ENCODE measurements around the gene OXCT2. TPM values are rescaled to one million over a fixed set of nuclear protein-coding genes. Genes with fewer than 3 reads are reported as not detected.
"Not testable (repeated sequence)": the region's sequence is repeated elsewhere in the genome, so short reads cannot be mapped to it uniquely, and the experiment has no call there.

Gene OXCT2
- total and polyA plus RNA-seq, 9 of the 15 experiments (the other 6 are each of a cell fraction or from before 2014, with no cell fraction given), result 0.08 to 0.64 (median 0.22) TPM; not detected in 2

GRCh38 chr1:39764512-39764911 is 6.6 kb downstream of the OXCT2 start:
- H2AFZ ChIP-seq (ENCODE audit: low read depth, low read length); H3K4me2 ChIP-seq (ENCODE audit: insufficient read depth, low read length); BruUV-seq (replicated peaks); DNase-seq (ENCODE audit: extremely low read depth in 1 of 4, low spot score in 3 of 4); CTCF ChIA-PET (ENCODE audit: low intra/inter-chr PET ratio); H3K79me2 ChIP-seq (ENCODE audit: control insufficient read depth, insufficient read depth, low read length); H4K20me1 ChIP-seq (replicated peaks; ENCODE audit: control insufficient read depth, insufficient read depth, low read length); H3K9me1 ChIP-seq (ENCODE audit: control insufficient read depth, insufficient read depth, low read length); POLR2A ChIA-PET; FAIRE-seq; H3K9ac ChIP-seq (ENCODE audit: insufficient read depth in 1 of 2, low read depth in 2 of 2, low read length in 2 of 2); H3K27ac ChIP-seq (ENCODE audit: extremely low read depth, low read depth, low read length); H3K36me3 ChIP-seq (ENCODE audit: control insufficient read depth, insufficient read depth, low read length); H3K4me3 ChIP-seq; H3K27me3 ChIP-seq (ENCODE audit: control insufficient read depth in 2 of 2, insufficient read depth in 2 of 2, low read length in 2 of 2); H3K9me3 ChIP-seq (replicated peaks; ENCODE audit: control insufficient read depth, insufficient read depth, low read depth, low read length): not testable (repeated sequence)
- no CpG with 5 or more reads among the region's 19 CpGs for WGBS (ENCODE audit: insufficient coverage, low coverage, missing lambda C conversion rate)
- H3K4me1 ChIP-seq (replicated peaks in 1 of 2; ENCODE audit: control insufficient read depth in 2 of 2, insufficient read depth in 2 of 2, low read length in 2 of 2), result peaks cover 0 to 18% of the 10 kb centered on the region in 2 experiments; a peak in 2 of 5 replicates
- ATAC-seq, result peak; percentile 7; the same call in 1 of the 3 replicates
- intact Hi-C loops (cut with micrococcal nuclease), result loop anchor here (5.0 kb wide), 1 partner anchor 242 kb away; no protein-coding TSS in a partner anchor
- in situ Hi-C loops (cut with MboI), result loop anchor here (5.0 kb wide), 1 partner anchor 242 kb away; no protein-coding TSS in a partner anchor

GRCh38 chr1:39763619-39764374 is 7.4 kb downstream of the OXCT2 start:
- H3K79me2 ChIP-seq (ENCODE audit: control insufficient read depth, insufficient read depth, low read length); H3K27ac ChIP-seq (ENCODE audit: extremely low read depth, low read depth, low read length); H3K27me3 ChIP-seq (ENCODE audit: control insufficient read depth in 2 of 2, insufficient read depth in 2 of 2, low read length in 2 of 2); BruUV-seq (replicated peaks); H3K9ac ChIP-seq (ENCODE audit: insufficient read depth in 1 of 2, low read depth in 2 of 2, low read length in 2 of 2); DNase-seq (ENCODE audit: extremely low read depth in 1 of 4, low spot score in 3 of 4); H3K4me2 ChIP-seq (ENCODE audit: insufficient read depth, low read length); ATAC-seq; FAIRE-seq; H3K9me3 ChIP-seq (replicated peaks; ENCODE audit: control insufficient read depth, insufficient read depth, low read depth, low read length); H3K4me3 ChIP-seq; H3K36me3 ChIP-seq (ENCODE audit: control insufficient read depth, insufficient read depth, low read length); POLR2A ChIA-PET; H4K20me1 ChIP-seq (replicated peaks; ENCODE audit: control insufficient read depth, insufficient read depth, low read length); H2AFZ ChIP-seq (ENCODE audit: low read depth, low read length); CTCF ChIA-PET (ENCODE audit: low intra/inter-chr PET ratio); H3K9me1 ChIP-seq (ENCODE audit: control insufficient read depth, insufficient read depth, low read length): not testable (repeated sequence)
- intact Hi-C loops (cut with micrococcal nuclease) (loop anchor here (5.0 kb wide), 1 partner anchor 241 kb away; no protein-coding TSS in a partner anchor), in situ Hi-C loops (cut with MboI) (loop anchor here (5.0 kb wide), 1 partner anchor 241 kb away; no protein-coding TSS in a partner anchor)
- H3K4me1 ChIP-seq (replicated peaks in 1 of 2; ENCODE audit: control insufficient read depth in 2 of 2, insufficient read depth in 2 of 2, low read length in 2 of 2), result peaks cover 0 to 18% of the 10 kb centered on the region in 2 experiments; a peak in 2 of 5 replicates
- 37% methylated on average over 10 of the region's 18 CpGs for WGBS (ENCODE audit: insufficient coverage, low coverage, missing lambda C conversion rate)

Data from K562 (cell line).